ENCODE data around the gene AP2A2.
"Not testable (repeated sequence)": the region's sequence is repeated elsewhere in the genome, so short reads cannot be mapped to it uniquely, and the experiment has no call there.

The AP2A2 gene

GRCh38 chr11:1000357-1001278 is 74.9 kb downstream of the AP2A2 start:
- no peak for DNase-seq

GRCh38 chr11:1001617-1002405 is 76.1 kb downstream of the AP2A2 start:
- no peak for DNase-seq

- no peak for DNase-seq
These were observed 76.8 kb downstream of the AP2A2 start for GRCh38 chr11:1002406-1002984.

DNA sequence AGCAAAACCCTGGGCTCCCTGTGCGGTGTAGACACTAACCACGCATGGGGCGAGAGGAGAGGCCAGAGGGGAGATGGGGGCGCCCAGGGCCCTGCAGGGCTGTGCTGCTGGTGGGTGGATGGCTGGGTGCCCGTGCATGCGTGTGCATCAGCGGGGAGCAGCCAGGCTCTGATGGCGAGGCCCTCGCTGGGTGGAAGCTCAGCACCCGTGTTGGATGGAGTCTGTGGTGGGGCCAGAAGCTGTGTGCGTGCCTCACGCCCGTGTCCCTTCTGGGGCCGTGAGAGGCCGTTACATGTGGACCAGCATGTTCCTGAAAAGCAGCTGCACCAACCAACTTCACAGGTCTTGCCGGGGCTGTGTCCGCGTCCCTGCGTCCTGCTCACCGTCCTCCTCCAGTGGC is 77.5 kb downstream of the AP2A2 start:
- no peak for DNase-seq

- DNase-seq, result no peak
These were observed 80.3 kb downstream of the AP2A2 start for GRCh38 chr11:1005928-1006327.

DNA sequence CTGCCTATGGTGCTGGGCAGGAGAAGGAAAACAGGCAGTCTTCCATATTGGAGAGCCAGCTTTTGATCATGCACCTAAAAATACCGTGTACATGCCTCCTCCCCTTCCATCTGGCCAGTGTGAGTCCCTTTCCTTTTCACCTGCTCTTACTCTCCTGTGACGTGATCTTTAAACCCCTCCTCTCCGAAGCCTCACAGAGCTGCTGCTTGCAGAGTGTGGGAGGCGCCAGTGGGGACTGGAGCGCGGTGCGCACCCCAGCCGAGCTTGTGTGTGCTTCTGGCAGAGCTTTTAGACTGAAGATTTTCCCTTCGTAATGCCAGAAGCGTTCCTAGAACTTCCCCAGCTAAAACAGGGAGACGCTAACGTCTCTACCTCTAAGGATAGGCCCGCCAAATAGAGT is 81.1 kb downstream of the AP2A2 start:
- DNase-seq, result no peak

DNA sequence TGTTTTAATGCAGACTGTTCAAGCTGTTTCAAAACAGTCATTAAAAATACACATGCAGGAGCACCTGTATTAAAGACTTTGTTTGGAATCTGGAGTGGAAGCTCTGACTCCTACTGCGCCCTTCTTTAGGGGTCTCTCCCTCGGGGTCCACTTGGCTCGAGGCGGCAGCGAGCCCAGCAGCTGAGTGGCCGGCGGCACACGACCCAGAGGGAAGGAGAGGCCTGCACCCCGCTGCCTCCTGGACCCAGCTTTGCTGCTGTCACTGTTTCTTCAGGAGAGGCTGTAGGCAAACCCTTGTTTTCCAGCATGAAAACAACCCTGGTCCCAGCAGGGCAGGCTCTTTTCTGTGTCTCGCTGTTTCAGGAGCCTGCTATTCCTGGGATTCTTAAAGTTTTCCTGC is 81.6 kb downstream of the AP2A2 start:
- no peak for DNase-seq

DNA sequence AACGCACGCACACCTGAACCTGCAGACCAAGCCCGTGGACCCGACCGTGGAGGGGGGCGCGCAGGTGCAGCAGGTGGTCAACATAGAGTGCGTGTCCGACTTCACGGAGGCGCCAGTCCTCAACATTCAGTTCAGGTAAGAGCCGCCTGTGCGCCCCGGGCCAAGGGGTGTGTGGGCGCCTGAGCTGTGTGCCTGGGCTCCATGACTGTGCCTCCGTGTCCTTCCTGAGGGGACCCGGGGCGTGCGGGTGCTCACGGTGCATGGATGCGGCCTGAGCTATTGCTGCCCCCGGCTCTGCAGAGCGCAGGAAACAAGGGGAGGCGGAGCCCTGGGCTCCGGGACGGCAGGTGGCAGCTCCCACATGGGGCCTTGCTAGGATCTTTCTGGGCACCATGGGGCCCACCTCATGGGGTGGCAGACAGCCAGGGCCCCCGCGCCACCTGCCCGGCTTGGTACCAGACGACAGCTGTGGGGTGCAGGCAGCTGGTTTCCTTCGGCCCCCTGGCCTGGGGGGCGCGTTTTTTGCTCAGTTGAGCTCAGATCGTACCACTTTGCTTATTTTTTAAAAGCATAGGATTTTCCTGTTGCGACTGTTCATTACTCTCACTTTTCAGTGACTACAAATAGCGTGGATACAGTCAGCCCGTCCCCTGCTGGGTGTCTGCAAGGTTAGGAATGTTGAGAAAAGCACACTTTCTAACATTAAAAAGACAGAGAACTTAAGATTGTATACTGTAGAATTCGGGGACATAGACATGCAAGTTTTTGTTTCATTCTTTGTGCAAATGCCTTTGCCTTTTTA is 82.5 kb downstream of the AP2A2 start:
- DNase-seq, result no peak

DNA sequence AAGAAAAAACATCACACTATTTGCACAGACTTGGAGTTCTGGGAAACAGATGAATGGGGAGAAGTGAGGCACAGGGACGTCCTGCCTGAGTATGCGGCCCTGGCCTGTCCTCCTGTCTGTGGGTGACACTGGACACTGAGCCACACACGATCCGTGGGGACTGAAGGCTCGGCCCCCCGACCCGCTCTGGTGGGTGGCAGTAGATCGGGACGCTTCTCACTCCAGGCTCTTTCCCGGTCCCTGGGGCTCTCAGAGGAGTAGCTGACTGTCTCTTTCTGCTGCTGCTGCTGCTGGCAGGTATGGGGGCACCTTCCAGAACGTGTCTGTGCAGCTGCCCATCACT is 83.1 kb downstream of the AP2A2 start:
- no peak for DNase-seq

DNA sequence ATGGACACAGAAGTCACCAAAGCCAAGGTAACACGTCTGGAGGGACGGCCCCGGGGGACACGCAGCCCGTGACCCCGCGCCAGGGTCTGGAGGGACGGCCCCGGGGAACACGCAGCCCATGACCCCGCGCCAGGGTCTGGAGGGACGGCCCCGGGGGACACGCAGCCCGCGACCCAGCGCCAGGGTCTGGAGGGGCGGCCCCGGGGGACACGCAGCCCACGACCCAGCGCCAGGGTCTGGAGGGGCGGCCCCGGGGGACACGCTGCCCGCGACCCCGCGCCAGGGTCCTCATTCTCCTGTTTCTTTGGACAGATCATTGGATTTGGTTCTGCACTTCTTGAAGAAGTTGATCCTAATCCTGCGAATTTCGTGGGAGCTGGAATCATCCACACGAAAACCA is 83.7 kb downstream of the AP2A2 start:
- no peak for DNase-seq

- no peak for DNase-seq
These were observed 84.3 kb downstream of the AP2A2 start for GRCh38 chr11:1009991-1010390.

DNA sequence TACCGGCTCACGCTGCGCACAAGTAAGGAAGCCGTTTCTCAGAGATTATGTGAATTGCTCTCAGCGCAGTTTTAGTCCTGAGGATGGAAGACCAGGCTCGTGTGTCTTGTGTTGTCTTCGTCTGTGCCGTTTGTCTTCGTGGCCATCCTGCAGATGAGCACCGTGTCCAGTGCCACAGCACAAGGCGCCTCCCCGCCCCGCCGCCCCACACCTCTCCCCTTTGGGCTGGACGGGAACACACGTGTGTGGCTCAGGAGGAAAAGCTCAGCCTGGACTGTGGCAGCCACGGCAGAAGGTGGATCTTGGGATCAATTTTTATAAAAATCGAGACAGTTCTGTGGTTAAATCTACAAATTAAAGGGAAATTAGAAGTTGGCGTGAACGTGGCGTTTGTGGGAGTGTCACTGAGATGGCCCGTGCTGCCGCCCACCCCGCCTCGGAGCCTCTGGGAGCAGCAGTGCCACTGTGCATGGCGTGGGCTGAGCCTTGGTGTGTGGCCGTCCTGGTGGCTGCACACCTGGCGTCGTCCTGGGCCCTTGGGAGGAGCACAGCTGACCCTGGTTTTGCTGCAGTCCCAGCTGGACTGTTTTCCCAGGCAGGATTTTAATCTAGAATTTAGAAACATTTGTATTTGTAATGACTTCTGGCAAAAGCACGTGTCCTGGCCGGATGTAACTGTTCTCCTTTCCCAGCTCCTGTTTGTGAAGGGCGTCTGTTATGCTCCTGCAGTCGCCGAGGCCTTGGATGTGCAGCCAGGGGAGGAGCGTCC is 85.1 kb downstream of the AP2A2 start:
- DNase-seq, result no peak

- no peak for DNase-seq
These were observed 85.6 kb downstream of the AP2A2 start for GRCh38 chr11:1011320-1011698.

DNA sequence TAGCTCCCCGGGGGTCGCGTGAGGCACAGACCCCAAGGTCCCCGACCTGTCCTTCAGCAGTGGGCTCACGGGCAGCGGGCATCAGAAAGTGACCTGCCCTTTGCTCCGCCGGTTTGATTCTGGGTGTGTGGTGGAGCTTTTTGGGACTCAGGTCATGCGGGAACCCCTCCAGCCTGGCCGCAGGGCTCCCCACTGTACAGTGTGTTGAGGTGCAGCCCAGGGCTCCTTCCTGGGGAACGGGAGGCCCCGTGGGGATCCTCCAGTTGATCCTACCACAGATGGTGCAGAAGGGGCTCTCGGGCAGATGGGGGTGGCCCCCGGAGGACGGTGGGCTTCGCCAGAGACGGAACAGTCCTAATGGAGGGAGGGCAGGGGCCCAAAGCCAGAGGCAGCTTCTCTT is 86.6 kb downstream of the AP2A2 start:
- no peak for DNase-seq

GRCh38 chr11:1012740-1013630 is 87.3 kb downstream of the AP2A2 start:
- DNase-seq, result no peak

GRCh38 chr11:1013631-1013935 is 87.9 kb downstream of the AP2A2 start:
- no peak for DNase-seq

DNA sequence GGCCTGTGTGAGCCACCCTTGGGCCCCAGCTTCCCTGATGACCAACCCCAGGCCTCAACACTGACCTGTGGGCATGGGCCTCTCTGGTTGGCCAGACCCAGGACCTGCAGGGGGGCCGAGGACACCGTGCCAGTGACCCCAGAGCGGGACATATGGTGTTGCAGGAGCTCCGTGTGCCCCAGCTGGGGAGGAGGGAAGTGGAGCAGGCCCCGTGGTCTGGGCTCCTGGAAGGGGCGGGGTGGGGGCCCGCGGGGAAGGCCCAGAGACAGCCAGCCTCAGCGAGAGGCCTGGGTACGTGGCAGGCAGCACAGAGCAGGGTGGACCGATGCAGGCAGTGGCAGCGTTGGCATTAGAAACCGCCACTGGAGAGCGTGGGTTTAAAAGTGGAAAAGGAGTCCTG is 88.6 kb downstream of the AP2A2 start:
- DNase-seq, result no peak

DNA sequence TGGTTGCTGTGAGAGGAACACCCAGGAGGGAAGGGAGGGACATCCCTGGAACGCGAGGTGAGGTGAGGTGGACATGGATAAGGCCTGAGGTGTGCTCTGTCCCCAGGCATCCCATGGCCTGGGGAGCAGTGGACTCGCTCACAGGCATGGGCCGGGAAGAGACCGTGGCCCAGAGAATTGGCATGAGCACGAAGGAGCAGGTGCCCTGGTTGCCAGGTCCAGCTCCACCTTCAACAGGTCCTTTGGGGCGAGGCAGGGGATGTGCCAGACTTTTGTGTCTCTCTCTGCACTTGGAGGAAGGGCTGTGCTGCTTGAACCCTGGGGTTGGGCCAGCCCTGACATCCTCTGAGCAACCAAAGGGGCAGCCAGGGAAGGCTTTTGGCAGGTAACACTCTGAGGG is 89.4 kb downstream of the AP2A2 start:
- DNase-seq, result no peak

DNA sequence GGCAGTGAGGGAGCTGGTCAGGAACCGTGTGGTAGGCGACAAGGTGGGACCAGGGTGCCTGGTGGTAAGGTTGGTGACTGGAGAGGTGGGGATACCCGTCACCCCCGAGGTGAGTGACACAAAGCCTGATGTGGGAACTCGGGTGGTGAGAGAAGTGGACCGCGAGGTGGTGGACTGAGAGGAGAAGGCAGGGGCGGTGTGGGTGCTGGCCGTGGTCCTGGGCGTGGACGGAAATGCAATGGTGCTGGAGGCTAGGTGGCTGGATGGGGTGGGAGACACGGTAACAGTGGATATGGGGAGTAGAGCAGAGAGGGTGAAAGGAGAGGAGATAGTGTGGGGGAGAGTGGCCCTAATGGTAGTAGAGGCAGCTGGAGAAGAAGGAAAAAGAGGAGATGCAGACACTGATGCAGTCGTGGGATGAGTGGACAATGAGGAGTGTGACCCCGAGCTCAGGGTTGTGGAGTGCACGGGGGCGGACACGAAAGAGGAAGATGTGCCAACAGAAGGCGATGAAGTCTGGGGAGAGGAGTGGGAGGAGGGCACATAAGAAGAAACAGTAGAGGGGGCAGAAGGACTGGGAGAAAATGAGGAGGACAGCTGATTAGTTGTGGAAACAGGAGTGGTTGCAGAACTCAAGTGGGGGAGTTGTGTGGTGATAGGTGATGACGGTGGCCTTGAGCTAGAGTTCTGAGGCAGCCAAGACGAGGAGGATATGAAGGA is 90.3 kb downstream of the AP2A2 start:
- no peak for DNase-seq

DNA sequence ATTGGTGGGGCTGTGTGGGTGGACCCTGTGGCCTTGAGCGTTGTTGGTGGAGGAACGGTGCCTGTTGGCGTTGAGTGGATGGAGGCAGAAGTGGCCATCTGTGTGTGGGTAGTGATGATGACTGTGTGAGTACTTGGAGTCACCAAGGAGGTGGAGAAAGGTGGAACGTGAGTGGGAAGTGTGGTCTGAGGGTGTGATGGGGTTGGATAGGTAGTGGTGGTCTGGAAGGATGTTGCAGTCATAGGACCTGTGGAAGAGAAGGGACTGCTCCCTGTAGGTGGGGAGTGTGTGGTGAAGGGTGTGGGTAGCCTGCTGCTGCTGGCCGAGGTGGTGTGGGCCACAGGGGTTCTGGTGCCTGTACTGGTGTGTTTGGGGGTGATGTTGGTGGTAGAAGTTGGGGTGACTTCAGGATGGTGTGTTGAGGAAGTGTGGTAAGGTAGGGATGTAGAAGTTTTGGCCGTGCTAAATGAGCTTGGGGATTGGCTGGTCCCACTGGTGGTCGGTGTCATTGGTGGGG is 91.0 kb downstream of the AP2A2 start:
- DNase-seq, result not testable (repeated sequence)

All from amniotic stem cell (primary cell).